GM12878 (cell line): ENCODE data around the gene SIRT5. TPM values are rescaled to one million over a fixed set of nuclear protein-coding genes. Genes with fewer than 3 reads are reported as not detected.

Experiments used
- ATF3 ChIP-seq: IDR thresholded peaks from 2 replicates; pipeline ENCODE4 v1.6.1; 2011; ENCODE audit warnings: low read depth, mild to moderate bottlenecking, low read length, moderate library complexity, borderline replicate concordance; ENCODE audit errors: extremely low read depth
- BACH1 ChIP-seq: fragments of 450-650 bp; IDR thresholded peaks from 2 replicates; pipeline ENCODE4 v1.6.1; 2017; ENCODE audit warnings: mild to moderate bottlenecking, borderline replicate concordance
- BCL11A ChIP-seq: IDR thresholded peaks from 2 replicates; pipeline ENCODE4 v1.6.1; 2011; ENCODE audit warnings: low read depth, low read length
- BCL3 ChIP-seq: IDR thresholded peaks from 2 replicates; pipeline ENCODE4 v1.6.1; 2011; ENCODE audit warnings: borderline replicate concordance, low read depth, mild to moderate bottlenecking, moderate library complexity, low read length; ENCODE audit not compliant: insufficient read depth, poor library complexity, severe bottlenecking
- DPF2 ChIP-seq: fragments of 450-650 bp; IDR thresholded peaks from 2 replicates; pipeline ENCODE4 v1.6.1; 2017; ENCODE audit warnings: mild to moderate bottlenecking
- ETV6 ChIP-seq, 2 experiments: fragments of 450-650 bp in 1 of 2; IDR thresholded peaks in 1 of 2; conservative IDR thresholded peaks in 1 of 2; 2 replicates each; pipeline ENCODE4 v1.6.1; 2014; ENCODE audit warnings: antibody characterized with exemption in 1 of 2, borderline replicate concordance in 1 of 2, low read depth in 1 of 2, mild to moderate bottlenecking in 1 of 2, moderate library complexity in 1 of 2
- GABPA ChIP-seq: IDR thresholded peaks from 2 replicates; pipeline ENCODE4 v1.6.1; 2014; ENCODE audit warnings: antibody characterized with exemption, low read depth, mild to moderate bottlenecking, inconsistent platforms
- GATAD2B ChIP-seq: fragments of 450-650 bp; conservative IDR thresholded peaks from 2 replicates; pipeline ENCODE4 v1.6.1; 2017; ENCODE audit warnings: low read depth, mild to moderate bottlenecking, moderate library complexity
- IRF4 ChIP-seq: IDR thresholded peaks from 2 replicates; pipeline ENCODE4 v1.6.1; 2011; ENCODE audit warnings: low read depth, low read length
- JUNB ChIP-seq: IDR thresholded peaks from 2 replicates; pipeline ENCODE4 v1.6.1; 2016; ENCODE audit warnings: antibody characterized with exemption, mild to moderate bottlenecking
- JUND ChIP-seq: IDR thresholded peaks from 2 replicates; pipeline ENCODE4 v1.6.1; 2012; ENCODE audit warnings: low read depth, mild to moderate bottlenecking, low read length, improper control_type of control experiment, moderate library complexity
- KDM1A ChIP-seq: fragments of 200-600 bp; sonication (generic); IDR thresholded peaks from 2 replicates; pipeline ENCODE4 v1.6.1; 2016; ENCODE audit warnings: borderline replicate concordance
- NFIC ChIP-seq: IDR thresholded peaks from 2 replicates; pipeline ENCODE4 v1.6.1; 2012; ENCODE audit warnings: low read depth, mild to moderate bottlenecking, inconsistent platforms, low read length, moderate library complexity
- NR2C2 ChIP-seq: IDR thresholded peaks from 2 replicates; pipeline ENCODE4 v1.6.1; 2011; ENCODE audit warnings: borderline replicate concordance, low read depth; ENCODE audit not compliant: control insufficient read depth, insufficient read length
- PAX5 ChIP-seq: IDR thresholded peaks from 2 replicates; pipeline ENCODE4 v1.6.1; 2011; ENCODE audit warnings: low read depth, low read length, borderline replicate concordance
- PAX8 ChIP-seq: fragments of 450-650 bp; IDR thresholded peaks from 2 replicates; pipeline ENCODE4 v1.6.1; 2017; ENCODE audit warnings: mild to moderate bottlenecking, moderate library complexity
- RCOR1 ChIP-seq: conservative IDR thresholded peaks from 2 replicates; pipeline ENCODE4 v1.6.1; 2012; ENCODE audit warnings: low read depth, low read length, improper control_type of control experiment
- RELA ChIP-seq: fragments of 450-650 bp; IDR thresholded peaks from 2 replicates; pipeline ENCODE4 v1.8.0; 2014; ENCODE audit warnings: borderline replicate concordance; ENCODE audit not compliant: partially characterized antibody
- SKIL ChIP-seq: fragments of 450-650 bp; IDR thresholded peaks from 2 replicates; pipeline ENCODE4 v1.6.1; 2017; ENCODE audit warnings: mild to moderate bottlenecking, low read depth, inconsistent platforms; ENCODE audit not compliant: poor library complexity, severe bottlenecking
- SRF ChIP-seq, 2 experiments: IDR thresholded peaks; 2 replicates each; pipeline ENCODE4 v1.6.1; 2011; ENCODE audit warnings: low read depth in 2 of 2, low read length in 2 of 2, mild to moderate bottlenecking in 1 of 2, moderate library complexity in 1 of 2
- STAT3 ChIP-seq: IDR thresholded peaks from 2 replicates; pipeline ENCODE4 v1.6.1; 2011; ENCODE audit warnings: low read depth, low read length, improper control_type of control experiment
- TARDBP ChIP-seq: IDR thresholded peaks from 2 replicates; pipeline ENCODE4 v1.6.1; 2016; ENCODE audit warnings: borderline replicate concordance
- TCF3 ChIP-seq: IDR thresholded peaks from 2 replicates; pipeline ENCODE4 v1.6.1; 2012; ENCODE audit warnings: low read depth, mild to moderate bottlenecking, low read length, borderline replicate concordance; ENCODE audit not compliant: insufficient read depth
- ZBED1 ChIP-seq: IDR thresholded peaks from 2 replicates; pipeline ENCODE4 v1.6.1; 2016; ENCODE audit warnings: borderline replicate concordance
- ZNF217 ChIP-seq: fragments of 450-650 bp; IDR thresholded peaks from 2 replicates; pipeline ENCODE4 v1.6.1; 2017; ENCODE audit warnings: antibody characterized with exemption, mild to moderate bottlenecking
- ZNF24 ChIP-seq: fragments of 450-650 bp; IDR thresholded peaks from 2 replicates; pipeline ENCODE4 v1.6.1; 2017; ENCODE audit warnings: antibody characterized with exemption, mild to moderate bottlenecking
- polyA plus RNA-seq, 11 experiments: library from polyadenylated mRNA; depleted of rRNA in 4 of 11; unstranded in 6 of 11; stranded (reverse) in 5 of 11; fragments of >200 nt; fragmentation: Nextera tagmentation in 4 of 11; fragmentation: Illumina TruSeq in 1 of 11; extraction: Ambion mirVana in 4 of 11; extraction: Trizol in 1 of 11; gene quantifications; 1 replicate in 1 of 11; 2 replicates in 10 of 11; pipeline versions ENCODE4 v1.2.1 to v1.2.3, GENCODE V29; 2011 to 2016; ENCODE audit warnings: inconsistent platforms in 2 of 11, missing spikeins in 2 of 11, low read depth in 1 of 11
- total RNA-seq, 4 experiments: library from RNA; depleted of rRNA in 3 of 4; stranded (reverse); fragments of >200 nt in 3 of 4; fragmentation: Illumina TruSeq in 1 of 4; extraction: Trizol in 1 of 4; gene quantifications; 2 replicates each; pipeline versions ENCODE4 v1.2.1 to v1.2.3, GENCODE V29; 2013 to 2021

SIRT5 gene
- total and polyA plus RNA-seq, 10 of the 15 experiments (the other 5 are each of a cell fraction or from before 2014, with no cell fraction given) = 1.7 to 12.4 (median 10.0) TPM

GRCh38 chr6:13574571-13575376 is at the start of gene SIRT5 (continued):
- TF ChIP-seq BCL3 (no peak), JUND (no peak), ZBED1 (no peak), PAX8 (no peak), RELA (no peak), JUNB (no peak), SKIL (peak; percentile 62), KDM1A (no peak), ZNF217 (peak; percentile 92), ATF3 (no peak), STAT3 (no peak), DPF2 (peak; percentile 45; the same call in 1 of the 2 replicates), PAX5 (no peak), BACH1 (peak; percentile 26; the same call in 1 of the 2 replicates), GABPA (no peak), TCF3 (no peak), NR2C2 (no peak), IRF4 (peak; percentile 3; the same call in 1 of the 2 replicates), NFIC (no peak), SRF (IDR thresholded peaks at IDR 0.05; ENCODE audit: low read depth in 2 of 2, low read length in 2 of 2) (no peak), RCOR1 (no peak), ZNF24 (no peak), ETV6 (conservative IDR thresholded peaks at IDR 0.05 in 1 of 2, IDR thresholded peaks at IDR 0.05 in 1 of 2; ENCODE audit: borderline replicate concordance in 1 of 2, low read depth in 1 of 2) (0 out of 4 replicates have a peak, but pooled peaks of 1 of the 2 experiments have one; percentile 13), TARDBP (no peak), GATAD2B (peak; percentile 78), BCL11A (peak; percentile 2; the same call in 1 of the 2 replicates)
